RPMI8226 (cell line): ENCODE results near the gene ANKRD9.
"Not testable (repeated sequence)": the region's sequence is repeated elsewhere in the genome, so short reads cannot be mapped to it uniquely, and the experiment has no call there.

Source experiments
- DNase-seq: peaks from one replicate; pipeline ENCODE4 v3.0.0-alpha.2; 2015

The ANKRD9 gene

DNA sequence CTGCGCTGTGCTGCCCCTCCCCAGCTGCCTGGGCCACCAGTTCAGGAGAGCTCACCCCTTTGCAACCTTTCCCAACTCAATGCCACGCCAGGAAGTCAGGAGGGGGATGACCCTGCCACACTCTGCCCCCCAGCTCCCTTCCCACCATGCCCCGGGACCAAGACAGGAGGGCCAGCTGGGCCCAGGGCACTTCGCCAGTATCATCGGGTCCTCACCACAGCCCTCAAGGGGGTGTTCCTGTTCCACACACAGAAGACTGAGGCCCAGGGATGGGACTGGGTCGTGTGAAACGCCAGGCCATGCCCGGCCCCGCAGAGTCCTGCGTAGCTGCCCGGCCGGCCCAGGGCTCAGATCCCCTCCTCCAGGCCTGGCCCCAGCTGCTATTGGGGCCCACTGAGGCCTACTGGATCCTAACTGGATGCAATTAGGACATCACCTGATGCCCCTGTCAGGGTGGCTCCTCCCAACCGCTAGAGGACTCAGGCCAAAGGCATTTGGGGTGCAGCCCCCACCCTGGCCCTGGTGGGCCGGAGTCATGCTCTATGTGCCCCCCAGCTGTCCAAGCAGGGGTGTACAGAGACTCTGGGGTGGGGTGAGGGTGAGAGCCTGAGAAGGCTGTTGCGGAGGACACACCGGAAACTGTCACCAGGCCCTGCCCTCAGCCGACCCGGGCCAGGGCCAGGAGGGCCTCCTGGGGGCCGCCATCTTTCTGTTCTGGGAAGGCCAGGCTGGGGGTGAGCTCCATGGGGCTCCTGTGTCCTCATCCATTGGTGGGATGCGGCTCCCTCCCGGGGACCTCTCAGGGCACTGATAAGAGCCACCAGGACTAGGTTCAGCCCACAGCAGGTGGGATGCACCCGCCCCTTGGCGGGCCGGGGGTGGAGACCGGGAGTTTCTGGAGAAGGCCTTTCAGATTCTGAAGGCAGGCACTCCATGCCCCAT, 29.3 kb upstream of the ANKRD9 start:
- DNase-seq = no peak

DNA sequence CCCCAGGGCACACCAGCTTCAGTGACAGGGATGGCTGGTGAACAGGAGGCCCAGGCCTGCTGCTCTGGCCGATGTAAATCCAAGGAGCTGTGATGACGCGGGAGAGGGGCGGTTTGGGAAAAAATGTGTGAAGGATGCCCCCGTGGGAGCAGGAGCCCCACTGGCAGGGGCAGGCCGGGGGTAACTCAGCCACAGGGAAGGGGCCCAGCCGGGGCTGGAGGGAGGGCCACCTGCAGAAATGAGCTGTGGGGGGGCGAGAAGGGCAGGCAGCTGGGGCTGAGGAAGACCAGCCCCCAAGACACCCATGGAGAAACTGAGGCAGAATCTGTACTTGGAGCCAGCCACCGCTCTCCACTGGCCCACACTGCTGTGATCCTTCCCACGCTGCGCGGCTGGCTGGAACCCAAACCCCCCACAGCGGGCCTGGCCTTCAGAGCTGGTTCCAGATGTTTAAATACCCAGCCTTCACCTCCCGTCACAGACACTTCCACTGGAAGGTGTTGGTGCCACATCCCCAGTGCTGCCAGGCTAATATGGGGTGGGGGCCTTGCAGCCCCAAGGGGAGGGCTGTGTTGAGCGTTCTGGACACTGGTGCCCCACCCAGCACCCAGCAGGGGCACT, 28.5 kb upstream of the ANKRD9 start:
- no peak for DNase-seq

DNA sequence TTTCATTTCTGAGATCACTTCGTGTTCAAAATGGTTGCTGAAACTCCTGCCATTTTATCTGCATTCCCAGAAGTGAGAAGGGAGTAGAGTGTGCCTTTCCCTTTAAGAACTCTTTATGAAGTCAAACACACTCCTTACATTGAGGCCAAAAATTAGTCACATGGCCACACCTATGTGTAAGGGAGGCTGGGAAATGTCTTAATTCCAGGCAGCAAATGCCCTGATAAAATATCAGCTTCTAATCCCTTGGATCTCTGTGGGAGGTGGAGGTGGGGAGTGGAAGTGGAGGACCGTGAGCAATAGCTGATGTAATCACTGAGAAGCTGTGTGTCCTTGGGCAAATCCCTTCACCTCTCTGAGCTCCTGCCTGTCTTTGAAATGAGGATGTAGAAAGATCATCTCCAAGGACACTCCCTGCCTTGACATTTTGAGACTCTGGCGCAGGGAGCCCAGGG, 22.7 kb upstream of the ANKRD9 start:
- DNase-seq = no peak

DNA sequence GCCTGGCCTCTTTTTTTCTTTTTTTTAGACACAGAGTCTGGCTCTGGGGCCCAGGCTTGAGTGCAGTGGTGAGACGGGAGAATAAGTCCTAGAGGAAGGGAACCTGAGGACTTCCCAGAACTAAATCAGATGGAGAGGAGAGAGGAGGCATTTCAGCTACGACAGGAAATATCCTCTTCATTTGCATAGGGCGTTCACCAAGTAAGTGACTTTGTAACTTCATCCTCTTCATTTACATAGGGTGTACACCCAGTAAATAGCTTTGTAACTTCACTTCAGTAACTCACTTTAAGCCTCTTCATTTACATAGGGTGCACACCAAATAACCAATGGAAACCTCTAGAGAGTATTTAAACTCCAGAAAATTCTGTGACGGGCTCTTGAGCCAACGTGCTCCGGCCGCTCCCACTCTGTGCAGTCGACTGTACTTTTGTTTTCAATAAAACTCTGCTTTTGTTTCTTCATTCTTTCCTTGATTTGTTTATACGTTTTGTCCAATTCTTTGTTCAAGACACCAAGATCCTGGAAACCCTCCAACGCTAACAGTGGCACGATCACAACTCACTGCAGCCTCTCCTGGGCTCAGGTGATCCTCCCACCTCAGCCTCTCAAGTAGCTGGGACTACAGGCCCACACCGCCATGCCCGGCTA, 21.4 kb upstream of the ANKRD9 start:
- no peak for DNase-seq

DNA sequence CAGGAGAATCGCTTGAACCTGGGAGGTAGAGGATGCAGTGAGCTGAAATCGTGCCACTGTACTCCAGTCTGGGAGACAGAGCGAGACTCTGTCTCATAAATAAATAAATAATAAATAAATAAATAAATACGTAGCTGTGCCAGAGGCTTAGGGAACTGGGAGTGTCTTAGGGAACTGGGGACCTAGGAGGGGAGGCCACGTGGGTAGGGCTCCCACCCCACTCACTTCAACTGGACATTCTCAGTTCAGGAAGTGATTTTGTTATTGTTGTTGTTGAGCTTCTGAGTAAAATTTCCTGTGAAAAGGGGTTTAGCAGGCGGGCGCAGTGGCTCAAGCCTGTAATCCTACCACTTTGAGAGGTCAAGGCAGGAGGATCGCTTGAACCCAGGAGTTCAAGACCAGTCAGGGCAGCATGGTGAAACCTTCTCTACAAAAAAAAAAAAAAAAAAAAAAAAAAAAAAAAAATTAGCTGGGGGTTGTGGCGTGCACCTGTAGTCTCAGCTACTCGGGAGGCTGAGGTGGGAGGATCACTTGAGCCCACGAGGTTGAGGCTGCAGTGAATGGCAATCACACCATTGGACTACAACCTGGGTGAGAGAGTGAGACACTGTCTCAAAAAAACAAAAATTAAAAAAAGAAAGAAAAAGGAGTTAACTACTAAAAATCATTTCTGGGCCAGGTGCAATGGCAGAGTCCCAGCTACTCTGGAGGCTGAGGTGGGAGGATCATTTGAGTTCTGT, 19.0 kb upstream of the ANKRD9 start:
- no peak for DNase-seq

DNA sequence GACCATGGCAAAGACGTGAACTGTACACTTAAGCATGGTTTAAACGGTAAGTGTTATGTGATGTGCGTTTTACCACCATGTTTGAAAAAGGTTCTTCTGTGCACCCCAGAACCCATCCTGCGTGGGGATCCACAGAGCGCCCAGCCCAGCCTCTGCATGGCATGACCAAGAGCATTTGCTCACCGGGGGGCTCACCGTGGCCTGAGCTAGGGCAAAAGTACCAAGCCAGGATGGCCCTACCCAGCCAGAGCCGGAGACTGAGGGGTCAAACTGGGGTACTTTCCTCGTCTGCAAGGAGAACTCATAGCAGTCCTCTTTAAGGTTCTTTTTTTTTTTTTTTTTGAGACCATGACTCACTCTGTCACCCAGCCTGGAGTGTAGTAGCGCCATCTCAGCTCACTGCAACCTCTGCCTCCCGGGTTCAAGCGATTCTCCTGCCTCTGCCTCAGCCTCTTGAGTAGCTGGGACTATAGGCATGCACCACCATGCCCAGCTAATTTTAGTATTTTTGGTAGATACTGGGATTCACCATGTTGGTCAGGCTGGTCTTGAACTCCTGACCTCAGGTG, 16.4 kb upstream of the ANKRD9 start:
- DNase-seq = no peak

DNA sequence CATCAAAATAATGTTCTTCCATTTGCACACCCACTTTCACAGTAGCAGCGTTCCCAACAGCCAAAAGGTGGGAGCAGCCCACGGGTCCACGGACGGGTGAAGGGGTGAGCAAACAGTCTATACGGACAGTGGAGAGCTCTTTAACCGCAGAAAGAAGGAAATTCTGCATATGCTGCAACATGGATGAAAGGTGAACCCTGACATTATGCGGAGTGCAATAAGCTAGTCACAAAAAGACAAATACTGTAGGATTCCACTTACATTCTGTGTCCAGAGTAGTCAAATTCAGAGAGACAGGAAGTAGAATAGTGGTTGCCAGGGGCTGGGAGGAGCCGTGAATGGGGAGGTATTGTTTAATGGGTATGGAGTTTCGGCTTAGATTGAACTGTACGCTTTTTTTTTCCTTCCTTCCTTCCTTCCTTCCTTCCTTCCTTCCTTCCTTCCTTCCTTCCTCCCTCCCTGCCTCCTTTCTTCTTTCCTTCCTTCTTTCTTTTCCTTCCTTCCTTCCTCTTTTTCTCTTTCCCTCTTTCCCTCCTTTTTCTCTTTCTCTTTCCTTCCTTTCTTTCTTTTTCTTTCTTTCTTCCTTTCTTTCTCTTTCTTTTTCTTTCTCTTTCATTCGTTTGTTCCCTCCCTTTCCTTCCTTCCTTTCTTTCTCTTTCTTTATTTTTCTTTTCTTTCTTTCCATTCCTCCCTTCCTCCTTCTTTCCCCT, 15.8 kb upstream of the ANKRD9 start:
- DNase-seq = peak; percentile 54

DNA sequence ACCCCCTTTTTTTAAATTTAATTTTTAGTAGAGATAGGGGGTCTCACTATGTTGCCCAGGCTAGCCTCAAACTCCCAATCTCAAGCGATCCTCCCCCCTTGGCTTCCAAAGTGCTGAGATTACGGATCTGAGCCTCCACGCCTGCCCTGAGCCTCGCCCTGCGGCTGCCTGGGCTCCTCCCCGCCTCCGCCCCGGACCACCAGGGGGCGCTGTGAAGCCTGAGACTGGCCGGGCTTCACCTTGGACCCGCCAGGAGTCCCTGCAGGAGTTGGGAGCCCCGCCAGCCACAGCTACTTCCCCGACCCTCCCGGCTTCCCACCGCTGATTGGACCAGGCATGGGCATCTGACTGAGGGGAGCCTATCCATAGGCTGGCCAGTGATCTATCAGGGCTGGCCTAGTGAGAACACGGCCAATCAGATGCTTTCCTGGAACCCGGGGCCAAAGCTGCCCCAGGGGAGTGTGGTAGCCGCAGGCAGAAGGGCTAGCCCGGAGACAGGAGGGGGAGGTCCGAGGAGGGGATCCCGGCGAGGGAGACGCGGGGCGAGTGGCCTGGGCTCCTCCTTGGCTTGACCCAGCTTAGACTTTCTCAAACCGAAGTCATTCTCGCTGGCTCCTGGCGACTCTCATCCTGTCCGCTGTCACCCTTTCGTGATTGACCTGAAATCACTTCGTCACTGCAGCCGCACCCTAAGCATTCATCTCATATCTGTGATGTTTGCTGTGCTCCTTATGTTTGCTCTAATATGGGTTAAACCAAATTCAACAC, 15.1 kb upstream of the ANKRD9 start:
- DNase-seq = peak; percentile 95

DNA sequence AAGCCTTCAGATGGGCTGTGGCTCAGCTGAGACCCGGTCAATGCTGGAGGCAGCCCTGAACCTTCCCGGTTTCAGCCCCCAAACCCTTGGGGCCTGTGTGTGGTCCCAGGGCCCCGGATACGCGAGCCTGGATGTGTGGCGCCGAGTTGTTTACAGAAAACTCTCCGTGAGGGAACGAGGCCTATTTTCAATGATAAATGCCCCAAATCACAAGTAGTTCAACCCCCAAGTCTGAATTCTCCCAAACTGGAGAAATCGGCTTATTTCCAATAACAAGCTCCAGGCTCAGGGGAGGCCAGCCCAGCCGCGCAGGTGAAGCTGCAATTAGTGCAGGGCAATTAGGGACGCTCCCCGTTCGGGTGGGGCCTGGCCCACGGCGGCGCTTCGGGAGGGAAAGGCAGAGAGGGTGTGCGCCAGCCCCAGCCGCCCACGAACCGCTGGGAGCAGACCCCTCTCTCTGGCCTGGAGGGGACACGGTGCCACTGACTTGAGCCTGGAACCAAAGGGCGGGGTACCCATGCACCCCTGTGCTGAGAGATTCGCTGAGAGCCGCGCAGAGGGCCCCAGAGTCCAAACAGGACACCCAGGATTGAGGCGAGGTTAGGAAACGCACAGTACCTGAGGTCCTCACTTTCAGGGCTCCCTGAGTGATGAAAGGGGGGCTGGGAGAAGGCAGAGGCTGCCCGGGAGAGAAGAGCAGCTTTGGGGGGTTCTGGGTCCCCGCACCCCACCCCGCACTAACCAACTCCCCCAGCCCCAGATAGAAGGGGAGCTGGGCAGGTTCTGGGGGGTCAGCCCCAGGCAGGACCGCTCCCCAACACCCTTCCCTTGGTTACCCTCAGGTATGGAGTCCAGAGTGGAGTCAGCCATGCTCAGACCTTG, 14.2 kb upstream of the ANKRD9 start:
- no peak for DNase-seq

DNA sequence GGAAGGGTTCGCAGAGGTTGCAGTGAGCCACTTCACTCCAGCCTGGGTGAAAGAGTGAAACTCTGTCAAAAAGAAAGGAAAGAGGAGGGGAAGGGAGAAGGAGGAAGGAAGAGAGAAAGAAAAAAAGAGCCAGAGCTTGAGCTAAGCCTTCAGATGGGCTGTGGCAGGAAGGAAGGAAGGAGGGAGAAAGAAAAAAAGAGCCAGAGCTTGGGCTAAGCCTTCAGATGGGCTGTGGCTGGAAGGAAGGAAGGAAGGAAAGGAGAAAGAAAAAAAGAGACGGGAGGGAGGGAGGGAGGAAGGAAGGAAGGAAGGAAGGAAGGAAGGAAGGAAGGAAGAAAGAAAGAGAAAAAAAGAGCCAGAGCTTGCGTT, 13.6 kb upstream of the ANKRD9 start:
- no peak for DNase-seq

DNA sequence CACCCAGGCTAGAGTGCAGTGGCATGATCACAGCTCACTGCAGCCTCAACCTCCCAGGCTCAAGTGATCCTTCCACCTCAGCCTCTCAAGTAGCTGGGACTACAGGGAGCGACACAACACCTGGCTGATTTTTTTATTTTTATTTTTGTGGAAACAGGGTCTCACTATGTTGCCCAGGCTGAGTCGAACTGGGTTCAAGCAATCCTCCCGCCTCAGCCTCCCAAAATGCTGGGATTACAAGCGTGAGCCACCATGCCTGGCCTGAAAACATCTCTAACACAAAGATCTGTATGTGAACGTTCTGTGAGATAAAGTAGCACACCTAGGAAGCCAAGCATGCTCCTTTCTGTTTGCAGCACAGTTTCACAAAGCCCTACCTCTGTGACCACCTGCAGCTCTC, 10.1 kb upstream of the ANKRD9 start:
- not testable (repeated sequence) for DNase-seq

DNA sequence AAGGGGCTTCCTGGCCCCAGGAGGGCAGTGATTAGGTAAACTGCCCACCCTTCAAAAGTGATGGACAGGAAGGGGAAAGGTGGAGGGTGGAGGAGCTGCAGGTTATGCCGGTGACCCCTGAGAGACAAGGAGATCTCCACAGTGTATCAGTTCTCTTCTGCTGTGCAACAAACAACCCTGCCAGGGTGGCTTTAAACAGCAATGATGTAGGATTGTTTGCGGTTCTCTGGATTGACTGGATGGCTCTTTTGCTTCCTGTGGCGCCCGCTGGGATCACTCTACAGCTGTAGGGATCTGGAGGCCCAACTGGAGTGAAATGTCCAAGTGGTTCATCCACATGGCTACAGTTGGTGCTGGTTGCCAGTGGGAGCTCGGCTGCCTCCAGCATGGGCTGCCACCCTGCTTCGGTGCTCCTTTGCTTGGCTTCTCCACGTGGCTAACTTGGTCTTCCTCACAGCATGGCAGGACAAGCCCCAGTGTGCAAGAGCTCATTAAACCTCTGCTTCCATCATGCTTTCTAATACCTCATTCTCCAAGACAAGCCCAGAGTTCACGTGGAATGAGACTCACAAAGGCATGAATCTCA, 8.6 kb upstream of the ANKRD9 start:
- DNase-seq = no peak

DNA sequence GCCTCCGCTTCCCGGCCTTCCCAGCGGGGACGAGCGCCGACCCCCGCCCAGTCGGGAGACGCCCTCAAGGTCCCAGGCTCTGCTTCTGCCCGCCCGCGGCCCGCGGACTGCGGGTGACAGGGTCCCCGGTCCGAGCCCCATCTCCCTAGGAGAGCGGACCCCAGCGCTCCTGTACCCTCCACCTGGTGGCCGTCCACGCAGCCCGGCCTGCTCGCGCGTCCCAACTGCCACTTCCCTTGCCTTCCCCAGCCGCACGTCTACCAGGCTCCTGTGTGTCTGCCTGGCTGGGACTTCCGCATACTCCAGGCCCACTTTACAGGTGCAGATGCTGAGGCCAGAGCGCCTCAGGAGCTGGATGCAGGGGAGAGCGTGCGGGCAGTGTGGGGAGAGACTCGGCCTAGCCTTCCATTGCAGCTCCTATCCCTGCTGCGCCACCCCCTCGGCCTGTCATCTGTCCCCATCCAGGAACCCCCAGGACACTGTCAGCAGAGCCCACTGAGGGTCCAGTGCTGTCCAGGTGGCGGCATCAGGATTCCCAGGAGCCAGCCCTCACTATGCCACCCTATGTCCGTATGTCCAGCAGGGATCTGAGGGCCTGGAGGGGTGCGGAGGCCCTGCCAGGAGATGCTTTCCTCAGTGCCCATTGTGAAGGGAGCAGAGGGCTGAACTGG, 8.0 kb upstream of the ANKRD9 start:
- DNase-seq = no peak

DNA sequence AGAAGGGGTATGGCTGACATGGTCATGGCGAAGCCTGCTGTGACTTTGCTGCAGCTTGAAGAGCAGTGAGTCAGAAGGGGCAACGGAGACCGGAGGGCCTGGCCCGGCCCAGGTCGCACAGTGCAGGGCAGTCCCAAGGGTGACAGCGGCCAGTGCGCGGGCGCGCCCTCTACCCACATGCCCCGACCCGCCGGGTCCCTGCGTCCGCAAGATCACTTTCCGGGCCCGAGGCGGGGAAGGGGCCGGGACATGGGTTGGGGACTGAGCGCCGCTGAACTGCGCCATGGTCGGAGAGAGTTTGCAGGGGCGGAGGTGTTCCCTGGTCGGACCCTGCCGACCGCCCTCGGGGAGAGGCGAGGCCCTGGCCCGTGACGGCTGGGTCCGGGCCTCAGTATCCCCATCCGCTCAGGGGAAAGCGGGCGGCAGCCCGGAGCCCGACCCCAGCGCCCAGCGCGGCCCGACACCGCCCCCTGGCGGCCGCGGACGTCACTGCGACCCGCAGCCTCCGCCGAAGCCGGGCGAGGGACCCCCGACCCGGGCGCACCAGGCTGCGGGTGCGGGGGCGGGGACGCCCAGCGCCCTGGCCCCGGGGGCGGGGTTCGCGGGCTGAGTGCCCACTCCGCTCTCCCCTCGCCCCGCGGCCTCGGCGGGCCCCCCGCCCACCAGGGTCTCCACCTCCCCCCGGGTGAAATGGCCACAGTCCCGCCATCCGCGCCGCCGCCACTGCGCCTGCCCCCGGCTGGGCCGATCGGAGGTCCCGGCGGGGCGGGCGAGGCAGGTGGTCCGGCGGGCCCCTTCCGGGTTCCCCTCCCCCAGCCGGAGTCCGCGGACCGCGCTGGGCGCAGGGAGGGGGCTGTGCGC, 7.2 kb upstream of the ANKRD9 start:
- peak; percentile 33 for DNase-seq

DNA sequence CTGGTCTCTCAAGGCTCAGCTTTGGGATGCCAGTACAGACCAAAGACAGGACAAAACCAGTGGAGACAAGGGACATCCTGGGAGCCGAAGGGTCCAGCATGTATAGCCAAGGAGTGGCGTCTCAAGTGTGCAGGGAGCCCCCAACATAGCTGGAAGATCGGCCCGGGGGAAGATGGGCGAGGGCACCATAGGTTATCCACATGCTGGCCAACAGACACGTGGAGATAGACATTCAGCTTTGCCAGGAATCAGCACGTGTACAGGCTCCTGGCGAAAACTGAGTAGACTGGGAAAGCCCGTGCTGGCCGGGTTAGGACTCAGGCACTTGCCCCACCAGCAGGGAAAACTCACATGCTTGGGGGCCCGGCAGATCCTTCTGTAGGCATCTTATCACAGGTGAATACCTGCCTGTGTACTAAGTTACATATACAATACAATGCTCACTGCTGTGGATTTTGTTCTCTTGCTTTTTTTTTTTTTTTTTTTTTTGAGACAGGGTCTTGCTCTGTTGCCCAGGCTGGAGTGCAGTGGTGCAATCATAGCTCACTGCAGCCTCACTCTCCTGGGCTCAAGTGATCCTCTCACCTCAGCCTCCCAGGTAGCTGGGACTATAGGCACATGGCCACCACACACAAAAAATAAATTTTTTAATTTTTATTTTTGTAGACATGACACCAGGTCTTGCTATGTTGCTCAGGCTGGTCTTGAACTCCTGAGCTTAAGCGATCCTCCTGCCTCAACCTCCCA, 5.6 kb upstream of the ANKRD9 start:
- no peak for DNase-seq

DNA sequence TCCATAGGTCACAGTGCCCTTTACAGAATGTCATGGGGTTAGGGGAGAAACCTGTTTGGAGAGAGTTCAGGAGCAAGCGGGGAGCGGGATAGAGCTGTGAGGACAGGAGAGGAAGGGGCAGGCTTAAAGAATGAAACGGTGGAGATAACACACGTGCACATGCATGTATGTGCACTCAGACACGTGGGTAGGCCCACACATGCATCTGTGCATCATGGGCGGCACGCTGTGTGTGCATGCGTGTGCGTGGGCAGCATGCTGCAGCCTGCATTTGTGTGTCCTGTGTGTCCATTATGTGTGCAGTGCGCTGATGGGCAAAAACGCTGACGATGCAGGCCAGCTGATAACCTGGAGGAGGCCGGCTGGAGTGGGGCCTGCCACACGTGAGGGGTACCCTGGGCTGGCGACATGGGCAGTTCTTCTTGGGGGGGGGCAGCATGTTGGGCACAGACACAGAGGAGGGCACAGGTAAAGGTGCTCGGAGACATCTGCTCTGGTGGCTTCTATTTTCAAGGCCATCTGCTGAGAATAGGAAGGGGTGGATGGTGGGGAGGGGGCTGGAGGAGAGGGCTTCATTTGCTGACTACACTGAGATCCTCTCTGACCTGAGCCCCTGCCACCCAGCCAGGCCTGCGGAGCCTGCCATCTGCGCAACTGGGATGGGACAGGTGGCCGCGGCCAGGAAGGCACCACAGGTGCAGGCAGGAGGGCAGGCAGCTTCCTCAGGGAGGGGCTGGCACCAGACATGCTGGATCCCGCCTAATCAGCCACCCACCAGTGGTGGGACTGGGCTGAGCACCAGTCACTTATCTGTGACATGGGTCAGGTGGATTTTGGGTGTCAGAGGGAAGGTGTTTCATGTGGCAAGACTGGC, 4.6 kb upstream of the ANKRD9 start:
- DNase-seq = no peak
